Neuronal stem cell (in vitro differentiated cells): Measurements from ENCODE around the gene GDI1.

Experiments used
- DNase-seq: peaks from one replicate; pipeline ENCODE4 v3.0.0-alpha.2; 2013; ENCODE audit warnings: low spot score
- H2AFZ ChIP-seq: one replicate; pipeline ENCODE4 v1.6.1; 2013; ENCODE audit warnings: mild to moderate bottlenecking, low read length, inconsistent platforms
- H2AK5ac ChIP-seq: 2 replicates; pipeline ENCODE4 v1.6.1; 2013; ENCODE audit warnings: low read depth, mild to moderate bottlenecking, inconsistent platforms, low read length, moderate library complexity, mixed read lengths
- H2BK120ac ChIP-seq: 2 replicates; pipeline ENCODE4 v1.6.1; 2013; ENCODE audit warnings: low read depth, mild to moderate bottlenecking, inconsistent platforms, low read length, moderate library complexity, mixed read lengths
- H2BK12ac ChIP-seq: one replicate; pipeline ENCODE4 v1.6.1; 2013; ENCODE audit warnings: low read length, inconsistent platforms
- H2BK15ac ChIP-seq: 2 replicates; pipeline ENCODE4 v1.6.1; 2013; ENCODE audit warnings: mild to moderate bottlenecking, low read length, inconsistent platforms, mixed read lengths
- H2BK5ac ChIP-seq: one replicate; pipeline ENCODE4 v1.6.1; 2013; ENCODE audit warnings: inconsistent platforms, mild to moderate bottlenecking, low read length, moderate library complexity
- H3K14ac ChIP-seq: one replicate; pipeline ENCODE4 v1.6.1; 2013; ENCODE audit warnings: low read length, inconsistent platforms
- H3K18ac ChIP-seq: 2 replicates; pipeline ENCODE4 v1.6.1; 2013; ENCODE audit warnings: low read length, inconsistent platforms
- H3K23ac ChIP-seq: 2 replicates; pipeline ENCODE4 v1.6.1; 2013; ENCODE audit warnings: low read depth, mild to moderate bottlenecking, mixed read lengths, low read length, inconsistent platforms; ENCODE audit not compliant: poor library complexity
- H3K27ac ChIP-seq: replicated peaks from 3 replicates; pipeline ENCODE4 v1.5.1; 2013; ENCODE audit warnings: low read length, inconsistent platforms
- H3K27me3 ChIP-seq, 3 experiments: 2 replicates each; pipeline ENCODE4 v1.6.1; 2013; ENCODE audit warnings: low read length in 3 of 3, mild to moderate bottlenecking in 2 of 3, inconsistent platforms in 1 of 3, low read depth in 1 of 3, mixed read lengths in 1 of 3, moderate library complexity in 1 of 3; ENCODE audit not compliant: control insufficient read depth in 3 of 3, insufficient read depth in 3 of 3
- H3K36me3 ChIP-seq, 2 donors: replicated peaks in 1 of 2; 2 replicates each; pipeline ENCODE4 v1.6.1; 2013; ENCODE audit warnings: low read length in 2 of 2; ENCODE audit not compliant: control insufficient read depth in 2 of 2, insufficient read depth in 2 of 2
- H3K4ac ChIP-seq: 2 replicates; pipeline ENCODE4 v1.6.1; 2013; ENCODE audit warnings: inconsistent platforms, mild to moderate bottlenecking, low read length, moderate library complexity
- H3K4me1 ChIP-seq, 2 donors: 1 replicate in 1 of 2; 2 replicates in 1 of 2; pipeline ENCODE4 v1.6.1; 2013; ENCODE audit warnings: low read length in 2 of 2, low read depth in 1 of 2; ENCODE audit not compliant: control insufficient read depth in 2 of 2, insufficient read depth in 1 of 2
- H3K4me2 ChIP-seq: one replicate; pipeline ENCODE4 v1.6.1; 2013; ENCODE audit warnings: mild to moderate bottlenecking, low read length, inconsistent platforms; ENCODE audit not compliant: insufficient read depth, poor library complexity, severe bottlenecking
- H3K4me3 ChIP-seq, 2 donors: 2 replicates each; pipeline ENCODE4 v1.5.1; 2013; ENCODE audit warnings: low read length in 2 of 2, mild to moderate bottlenecking in 2 of 2, inconsistent platforms in 1 of 2, moderate library complexity in 1 of 2
- H3K79me1 ChIP-seq: one replicate; pipeline ENCODE4 v1.6.1; 2013; ENCODE audit warnings: low read depth, mild to moderate bottlenecking, inconsistent platforms, low read length, moderate library complexity
- H3K9ac ChIP-seq: one replicate; pipeline ENCODE4 v1.6.1; 2013; ENCODE audit warnings: mild to moderate bottlenecking, low read depth, low read length, inconsistent platforms; ENCODE audit not compliant: poor library complexity
- H3K9me3 ChIP-seq, 2 donors: replicated peaks in 1 of 2; 2 replicates each; pipeline versions ENCODE3 to v1.6.1; 2013; ENCODE audit warnings: low read length in 2 of 2, mild to moderate bottlenecking in 2 of 2, inconsistent platforms in 1 of 2, low read depth in 1 of 2, mixed read lengths in 1 of 2, moderate library complexity in 1 of 2; ENCODE audit not compliant: control insufficient read depth in 2 of 2, insufficient read depth in 1 of 2
- H4K8ac ChIP-seq: one replicate; pipeline ENCODE4 v1.6.1; 2013; ENCODE audit warnings: low read depth, mild to moderate bottlenecking, inconsistent platforms, low read length, moderate library complexity
- H4K91ac ChIP-seq: one replicate; pipeline ENCODE4 v1.6.1; 2013; ENCODE audit warnings: low read length, low read depth, mild to moderate bottlenecking, inconsistent platforms; ENCODE audit not compliant: poor library complexity
- WGBS, 2 donors: extraction: QIAGEN DNeasy Blood & Tissue Kit; methylation state at CpG; one replicate each; pipeline ENCODE4 v1.1.7; 2013; ENCODE audit warnings: missing lambda C conversion rate in 2 of 2, mixed read lengths in 1 of 2; ENCODE audit not compliant: insufficient read length in 2 of 2, insufficient replicate concordance in 1 of 2; ENCODE audit errors: extremely low coverage in 2 of 2; 5-methylcytosine and 5-hydroxymethylcytosine counted together

The GDI1 gene

GRCh38 chrX:154478728-154479622, 42.0 kb downstream of the GDI1 start, which contains the start of gene LAGE3:
Gene LAGE3, minus strand, starts transcription at chrX:154479281. Its CDS starts 366 bp downstream, at chrX:154478915.
- Histone ChIP-seq H3K4me1 (peaks cover 2 to 6% of the 10 kb centered on the region in 2 donors), H3K4me3 (peak within 1 kb of the TSS; percentile 54 to 83), H2BK15ac (no peak within 1 kb of the TSS), H2BK12ac (no peak within 1 kb of the TSS), H2AK5ac (no peak within 1 kb of the TSS), H3K14ac (no peak within 1 kb of the TSS), H3K36me3 (peaks cover 1 to 2% of the 10 kb centered on the region in 2 donors), H2BK120ac (no peak within 1 kb of the TSS), H3K23ac (peak within 1 kb of the TSS; percentile 65), H4K8ac (no peak within 1 kb of the TSS), H3K18ac (peak within 1 kb of the TSS; percentile 64), H3K9ac (no peak within 1 kb of the TSS), H2BK5ac (no peak within 1 kb of the TSS), H3K9me3 (peaks cover 0 to 2% of the 10 kb centered on the region in 2 donors), H3K4ac (no peak within 1 kb of the TSS), H3K27me3 (peaks cover 0 to 16% (median 0%) of the 10 kb centered on the region in 3 experiments), H3K27ac (no peak within 1 kb of the TSS), H3K79me1 (peaks cover 2% of the 10 kb centered on the region), H2AFZ (peak within 1 kb of the TSS; percentile 87), H4K91ac (no peak within 1 kb of the TSS), H3K4me2 (peak within 1 kb of the TSS; percentile 54)
- no CpG with 5 or more reads among the region's 85 CpGs for WGBS, 2 donors
- DNase-seq: peak; percentile 78

DNA sequence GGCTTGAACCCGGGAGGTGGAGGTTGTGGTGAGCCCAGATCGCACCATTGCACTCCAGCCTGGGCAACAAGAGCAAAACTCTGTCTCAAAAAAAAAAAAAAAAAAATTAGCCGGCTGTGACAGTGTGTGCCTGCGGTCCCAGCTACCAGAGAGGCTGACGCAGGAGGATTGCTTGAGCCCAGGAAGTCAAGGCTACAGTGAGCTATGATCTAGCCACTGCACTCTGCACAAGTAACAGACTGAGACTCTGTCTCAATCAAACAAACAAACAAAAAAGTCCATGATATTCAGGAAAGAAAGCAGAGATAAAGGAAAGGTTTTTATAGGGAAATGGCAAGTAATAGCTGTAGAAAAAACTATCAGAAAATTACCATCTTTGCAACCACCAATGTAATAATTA, 44.2 kb downstream of the GDI1 start:
- H3K27me3 ChIP-seq: peaks cover 0 to 16% (median 0%) of the 10 kb centered on the region in 3 experiments
- H3K79me1 ChIP-seq: peaks cover 9% of the 10 kb centered on the region
- H2AFZ ChIP-seq: no peak overlapping the region
- H3K4me2 ChIP-seq: no peak overlapping the region
- H2AK5ac ChIP-seq: no peak overlapping the region
- no peak overlapping the region for H3K4me3 ChIP-seq
- peaks cover 2 to 6% of the 10 kb centered on the region in 2 donors for H3K4me1 ChIP-seq
- no peak overlapping the region for H4K8ac ChIP-seq
- no peak overlapping the region for H3K23ac ChIP-seq
- H3K27ac ChIP-seq: no peak overlapping the region
- H3K9ac ChIP-seq: no peak overlapping the region
- no CpG with 5 or more reads among the region's 5 CpGs for WGBS, 2 donors
- no peak overlapping the region for H2BK15ac ChIP-seq
- DNase-seq: no peak
- no peak overlapping the region for H2BK12ac ChIP-seq
- H3K9me3 ChIP-seq: peaks cover 0 to 2% of the 10 kb centered on the region in 2 donors
- H3K4ac ChIP-seq: no peak overlapping the region
- no peak overlapping the region for H3K18ac ChIP-seq
- H3K14ac ChIP-seq: no peak overlapping the region
- no peak overlapping the region for H4K91ac ChIP-seq
- no peak overlapping the region for H2BK5ac ChIP-seq
- H2BK120ac ChIP-seq: no peak overlapping the region
- H3K36me3 ChIP-seq: peaks cover 0 to 6% of the 10 kb centered on the region in 2 donors

DNA sequence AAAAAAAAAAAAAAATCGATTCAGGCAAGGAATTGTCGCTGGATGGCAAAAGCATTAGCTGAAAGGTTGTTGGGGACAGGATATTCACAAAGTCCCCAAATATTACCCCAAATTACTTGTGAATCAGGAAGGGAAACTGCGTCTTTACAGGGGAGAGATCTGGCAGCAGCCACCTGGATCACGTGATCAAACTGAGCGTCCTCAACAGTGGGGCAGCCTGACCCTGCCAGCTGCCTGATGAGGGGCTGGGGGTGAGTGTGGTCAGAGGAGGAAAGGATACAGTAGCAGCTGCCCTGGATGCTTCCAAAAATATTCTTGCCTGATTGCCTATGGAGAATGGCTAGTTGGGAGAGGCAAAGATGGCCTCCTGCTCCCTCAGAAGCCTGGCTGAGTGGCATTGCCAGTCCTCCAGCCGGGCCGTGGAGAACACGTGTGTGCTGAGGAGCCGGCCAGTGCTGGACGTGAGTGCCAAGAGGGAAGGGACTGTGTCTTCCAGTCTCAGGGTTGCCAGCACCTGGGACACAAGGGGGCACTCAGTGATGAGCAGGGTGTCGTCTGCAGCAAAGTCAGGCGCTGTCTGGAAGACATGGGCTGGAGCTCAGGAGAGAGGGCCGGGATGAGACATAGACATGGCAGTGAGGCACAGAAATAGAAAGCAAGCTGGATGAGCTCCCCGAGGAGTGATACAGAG, 45.1 kb downstream of the GDI1 start:
- Histone ChIP-seq H3K4me3 (no peak overlapping the region), H3K23ac (no peak overlapping the region), H4K8ac (no peak overlapping the region), H2BK12ac (no peak overlapping the region), H3K27ac (no peak overlapping the region), H3K9ac (no peak overlapping the region), H2BK120ac (no peak overlapping the region), H2AK5ac (no peak overlapping the region), H2BK5ac (no peak overlapping the region), H3K79me1 (peaks cover 9% of the 10 kb centered on the region), H2BK15ac (no peak overlapping the region), H4K91ac (no peak overlapping the region), H3K9me3 (no peaks in the 10 kb centered on the region), H3K18ac (no peak overlapping the region), H3K4ac (no peak overlapping the region), H3K27me3 (peaks cover 0 to 11% (median 0%) of the 10 kb centered on the region in 3 experiments), H2AFZ (peak overlapping the region; percentile 77), H3K4me1 (peaks cover 2 to 6% of the 10 kb centered on the region in 2 donors), H3K14ac (no peak overlapping the region), H3K36me3 (peaks cover 0 to 3% of the 10 kb centered on the region in 2 donors), H3K4me2 (no peak overlapping the region)
- DNase-seq: no peak
- WGBS, 2 donors: no CpG with 5 or more reads among the region's 14 CpGs

DNA sequence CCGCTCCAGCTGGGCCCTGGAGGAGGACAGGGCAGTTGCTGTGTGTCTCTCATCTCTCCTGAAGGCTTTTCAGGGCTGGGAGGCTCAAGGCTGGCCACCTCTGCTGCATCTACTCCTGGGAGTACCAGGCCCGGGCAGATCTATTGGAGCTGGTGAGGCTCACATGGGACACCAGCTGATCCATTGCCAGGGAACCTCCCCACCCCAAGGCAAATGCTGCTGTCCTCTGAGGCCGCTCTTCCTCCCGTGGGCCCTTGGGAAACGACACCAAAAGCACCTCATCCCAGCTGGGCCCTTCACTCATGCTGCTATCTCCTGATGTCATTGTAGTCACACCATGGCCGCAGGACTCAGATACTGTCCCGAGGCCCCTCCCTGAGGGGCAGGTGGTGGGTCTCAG, 45.8 kb downstream of the GDI1 start:
- Histone ChIP-seq H3K4ac (no peak overlapping the region), H3K79me1 (peaks cover 9% of the 10 kb centered on the region), H3K4me2 (no peak overlapping the region), H2BK5ac (no peak overlapping the region), H4K8ac (no peak overlapping the region), H3K27ac (no peak overlapping the region), H3K23ac (no peak overlapping the region), H3K4me1 (peaks cover 2 to 5% of the 10 kb centered on the region in 2 donors), H3K36me3 (peaks cover 3 to 5% of the 10 kb centered on the region in 2 donors), H3K4me3 (no peak overlapping the region), H3K18ac (no peak overlapping the region), H2AFZ (peak overlapping the region; percentile 77), H4K91ac (no peak overlapping the region), H2BK15ac (no peak overlapping the region), H2AK5ac (no peak overlapping the region), H2BK120ac (no peak overlapping the region), H2BK12ac (no peak overlapping the region), H3K9me3 (no peaks in the 10 kb centered on the region), H3K14ac (no peak overlapping the region), H3K9ac (peak overlapping the region; percentile 70), H3K27me3 (peaks cover 0 to 10% (median 0%) of the 10 kb centered on the region in 3 experiments)
- DNase-seq: no peak
- no CpG with 5 or more reads among the region's 7 CpGs for whole genome bisulfite sequencing, 2 donors
